Hematopoietic multipotent progenitor cell treated with erythropoietin and hydrocortisone succinate and interleukin-3 and kit ligand, for 15 days (in vitro differentiated cells): ENCODE data around the gene TTC3.

Experiments used
- DNase-seq: peaks from one replicate; pipeline ENCODE4 v3.0.0-alpha.2; 2015; ENCODE audit warnings: low spot score

The TTC3 gene

GRCh38 chr21:37060296-37060695, 12.8 kb upstream of the TTC3 start:
- DNase-seq, result no peak

- DNase-seq, result no peak
These were observed 11.0 kb upstream of the TTC3 start for GRCh38 chr21:37061926-37062592.

GRCh38 chr21:37062593-37062935, 10.5 kb upstream of the TTC3 start:
- no peak for DNase-seq

- no peak for DNase-seq
These were observed 9.6 kb upstream of the TTC3 start for GRCh38 chr21:37063433-37063832.

GRCh38 chr21:37064841-37065240, 8.2 kb upstream of the TTC3 start:
- DNase-seq, result no peak

- no peak for DNase-seq
These were observed 7.4 kb upstream of the TTC3 start for GRCh38 chr21:37065561-37066177.

- DNase-seq, result no peak
These were observed 1.3 kb upstream of the TTC3 start for GRCh38 chr21:37071561-37072273.

GRCh38 chr21:37072274-37072987, 623 bp upstream of the TTC3 start:
- DNase-seq, result peak; percentile 63

- DNase-seq, result peak; percentile 28
These were observed 553 bp downstream of the TTC3 start for GRCh38 chr21:37073417-37074196.

GRCh38 chr21:37074197-37074510, 1.1 kb downstream of the TTC3 start:
- no peak for DNase-seq

GRCh38 chr21:37074546-37074945, 1.5 kb downstream of the TTC3 start:
- DNase-seq, result no peak

- DNase-seq, result no peak
These were observed 2.2 kb downstream of the TTC3 start for GRCh38 chr21:37075214-37075770.

GRCh38 chr21:37076087-37076850, 3.2 kb downstream of the TTC3 start:
- DNase-seq, result no peak

- no peak for DNase-seq
These were observed 4.3 kb downstream of the TTC3 start for GRCh38 chr21:37077403-37077802.

GRCh38 chr21:37079211-37079824, 6.3 kb downstream of the TTC3 start:
- no peak for DNase-seq

GRCh38 chr21:37082375-37082774, 9.3 kb downstream of the TTC3 start:
- DNase-seq, result no peak

GRCh38 chr21:37082856-37083528, 9.9 kb downstream of the TTC3 start:
- no peak for DNase-seq

- no peak for DNase-seq
These were observed 12.7 kb downstream of the TTC3 start for GRCh38 chr21:37085726-37086125.

GRCh38 chr21:37087188-37087587, 14.1 kb downstream of the TTC3 start:
- peak; percentile 17 for DNase-seq

GRCh38 chr21:37088186-37088735, 15.2 kb downstream of the TTC3 start:
- DNase-seq, result no peak
